Natural killer cell (primary cell): ENCODE measurements around the gene ISLR. TPM values are rescaled to one million over a fixed set of nuclear protein-coding genes. Genes with fewer than 3 reads are reported as not detected.

ENCODE experiments used
- ATAC-seq, 3 donors: fragments of 150-1000 bp in 2 of 3; fragments of 200-7000 bp in 1 of 3; cut with Tn5 transposase; 1 replicate in 1 of 3; 2 replicates in 2 of 3; pipeline ENCODE4 v1.10.0; 2021; ENCODE audit warnings: mild to moderate bottlenecking in 2 of 3, moderate library complexity in 2 of 3
- DNase-seq, 2 donors: peaks; one replicate each; pipeline versions ENCODE4 v3.0.0 to v3.0.0-alpha.2; 2013 to 2021; ENCODE audit warnings: mixed read lengths in 1 of 2
- H3K27ac ChIP-seq: one replicate; pipeline ENCODE4 v1.5.1; 2013; ENCODE audit warnings: mild to moderate bottlenecking, low read length
- H3K27me3 ChIP-seq: one replicate; pipeline ENCODE4 v1.6.1; 2013; ENCODE audit warnings: low read length; ENCODE audit not compliant: control insufficient read depth, insufficient read depth
- H3K36me3 ChIP-seq: one replicate; pipeline ENCODE4 v1.6.1; 2013; ENCODE audit warnings: low read length; ENCODE audit not compliant: control insufficient read depth, insufficient read depth
- H3K4me1 ChIP-seq: one replicate; pipeline ENCODE4 v1.6.1; 2013; ENCODE audit warnings: low read length; ENCODE audit not compliant: control insufficient read depth, insufficient read depth
- H3K4me3 ChIP-seq: one replicate; pipeline ENCODE4 v1.5.1; 2013; ENCODE audit warnings: low read length
- H3K9me3 ChIP-seq: one replicate; pipeline ENCODE4 v1.6.1; 2013; ENCODE audit warnings: low read length; ENCODE audit not compliant: control insufficient read depth, insufficient read depth
- H3K27ac Mint-ChIP-seq, 2 donors: one replicate each; pipeline ENCODE4 v1.8.0; 2022; ENCODE audit warnings: mild to moderate bottlenecking in 2 of 2, mixed read lengths in 2 of 2, moderate library complexity in 1 of 2
- H3K27me3 Mint-ChIP-seq, 2 donors: one replicate each; pipeline ENCODE4 v1.8.0; 2022; ENCODE audit warnings: low read depth in 2 of 2, mixed read lengths in 2 of 2
- H3K36me3 Mint-ChIP-seq: one replicate; pipeline ENCODE4 v1.8.0; 2022; ENCODE audit warnings: mixed read lengths
- H3K4me1 Mint-ChIP-seq, 2 donors: one replicate each; pipeline ENCODE4 v1.8.0; 2022; ENCODE audit warnings: mixed read lengths in 2 of 2
- H3K4me3 Mint-ChIP-seq: one replicate; pipeline ENCODE4 v1.8.0; 2022; ENCODE audit warnings: mild to moderate bottlenecking, moderate library complexity, mixed read lengths
- H3K9me3 Mint-ChIP-seq, 2 donors: one replicate each; pipeline ENCODE4 v1.8.0; 2022; ENCODE audit warnings: mixed read lengths in 2 of 2
- CTCF ChIP-seq: fragments of 200-600 bp; IDR thresholded peaks from one replicate; pipeline ENCODE4 v1.8.0; 2022; ENCODE audit warnings: antibody characterized with exemption
- WGBS: methylation state at CpG from one replicate; pipeline ENCODE4 v1.1.7; 2013; ENCODE audit warnings: missing lambda C conversion rate; ENCODE audit not compliant: insufficient coverage; 5-methylcytosine and 5-hydroxymethylcytosine counted together
- intact Hi-C: fragments of 100-400 bp; cut with micrococcal nuclease; formaldehyde crosslinking; loops from one replicate; pipeline ENCODE4 v1.14.2; 2022
- total RNA-seq, 4 donors: library from RNA; stranded (reverse); fragments of 120-200 nt in 1 of 4; gene quantifications; one replicate each; pipeline versions ENCODE4 v1.2.3 to v1.2.4, GENCODE V29; 2013 to 2022

ISLR gene
- total RNA-seq, 3 donors from 2014 or later (not counting 1 experiment from before 2014, with no cell fraction given), result not detected

- peaks cover 0 to 5% of the 10 kb centered on the region in 2 donors for H3K27me3 Mint-ChIP-seq
- no peaks in the 10 kb centered on the region for H3K4me1 Mint-ChIP-seq
- intact Hi-C loops, result no loop called here
- no peak overlapping the region for H3K27ac ChIP-seq
- DNase-seq, result no peak
- TF ChIP-seq CTCF, result no peak
- 81% methylated on average over 10 of the region's 10 CpGs for WGBS
- H3K9me3 ChIP-seq, result no peaks in the 10 kb centered on the region
- H3K9me3 Mint-ChIP-seq, result no peaks in the 10 kb centered on the region
- H3K36me3 Mint-ChIP-seq, result no peaks in the 10 kb centered on the region
- H3K27me3 ChIP-seq, result no peaks in the 10 kb centered on the region
- no peaks in the 10 kb centered on the region for H3K4me1 ChIP-seq
- no peak for ATAC-seq
- no peaks in the 10 kb centered on the region for H3K36me3 ChIP-seq
- no peak overlapping the region for H3K4me3 Mint-ChIP-seq
- H3K27ac Mint-ChIP-seq, result no peak overlapping the region
- no peak overlapping the region for H3K4me3 ChIP-seq
Observed at GRCh38 chr15:74176262-74177214, 3.0 kb downstream of the ISLR start.

- Mint-ChIP-seq H3K4me1 (no peaks in the 10 kb centered on the region), H3K27me3 (peaks cover 0 to 5% of the 10 kb centered on the region in 2 donors), H3K4me3 (no peak overlapping the region), H3K36me3 (no peaks in the 10 kb centered on the region), H3K27ac (no peak overlapping the region), H3K9me3 (no peaks in the 10 kb centered on the region)
- Histone ChIP-seq H3K27me3 (no peaks in the 10 kb centered on the region), H3K4me3 (no peak overlapping the region), H3K9me3 (no peaks in the 10 kb centered on the region), H3K27ac (no peak overlapping the region), H3K4me1 (no peaks in the 10 kb centered on the region), H3K36me3 (no peaks in the 10 kb centered on the region)
- DNase-seq (no peak), ATAC-seq (no peak)
- no peak for TF ChIP-seq CTCF
- intact Hi-C loops, result no loop called here
- 76% methylated on average over 7 of the region's 7 CpGs for WGBS
Observed at GRCh38 chr15:74178326-74179100, 5.0 kb downstream of the ISLR start.

GRCh38 chr15:74179101-74179841, 5.8 kb downstream of the ISLR start:
- H3K36me3 ChIP-seq, result no peaks in the 10 kb centered on the region
- no peak overlapping the region for H3K4me3 ChIP-seq
- H3K4me1 ChIP-seq, result no peaks in the 10 kb centered on the region
- H3K36me3 Mint-ChIP-seq, result no peaks in the 10 kb centered on the region
- H3K4me1 Mint-ChIP-seq, result no peaks in the 10 kb centered on the region
- TF ChIP-seq CTCF, result no peak
- H3K27me3 Mint-ChIP-seq, result peaks cover 2 to 5% of the 10 kb centered on the region in 2 donors
- intact Hi-C loops, result no loop called here
- ATAC-seq (no peak), DNase-seq (no peak)
- H3K27me3 ChIP-seq, result no peaks in the 10 kb centered on the region
- H3K4me3 Mint-ChIP-seq, result no peak overlapping the region
- no peaks in the 10 kb centered on the region for H3K9me3 Mint-ChIP-seq
- no peak overlapping the region for H3K27ac ChIP-seq
- no peak overlapping the region for H3K27ac Mint-ChIP-seq
- 77% methylated on average over 13 of the region's 13 CpGs for WGBS
- no peaks in the 10 kb centered on the region for H3K9me3 ChIP-seq
